ENCODE results near the gene DNAH1. TPM values are rescaled to one million over a fixed set of nuclear protein-coding genes. Genes with fewer than 3 reads are reported as not detected.

The DNAH1 gene
- total RNA-seq, 1 donor from 2014 or later: 0.80 TPM

GRCh38 chr3:52317208-52318000 lies 1.3 kb downstream of the DNAH1 start:
- H3K9me3 Mint-ChIP-seq: no peaks in the 10 kb centered on the region
- Histone ChIP-seq H3K27me3 (peaks cover 22% of the 10 kb centered on the region), H4K20me1 (ENCODE audit: low read depth) (no peaks in the 10 kb centered on the region), H3K9ac (no peak overlapping the region), H3K27ac (no peak overlapping the region), H2AFZ (replicated peaks) (peak overlapping the region; percentile 59), H3K4me2 (peak overlapping the region; percentile 84), H3K4me3 (peak overlapping the region; percentile 45), H3K4me1 (peaks cover 27% of the 10 kb centered on the region), H3K9me3 (ENCODE audit: low read depth) (no peaks in the 10 kb centered on the region), H3F3A (ENCODE audit: low read depth) (peaks cover 32% of the 10 kb centered on the region), H3K36me3 (no peaks in the 10 kb centered on the region), H3K79me2 (ENCODE audit: low read depth) (no peaks in the 10 kb centered on the region)
- H3K27me3 Mint-ChIP-seq (ENCODE audit: insufficient read depth, low read depth): peaks cover 23% of the 10 kb centered on the region
- H3K4me1 Mint-ChIP-seq: peaks cover 71% of the 10 kb centered on the region
- H3K27ac Mint-ChIP-seq: no peak overlapping the region
- no peaks in the 10 kb centered on the region for H3K36me3 Mint-ChIP-seq
- TF ChIP-seq EZH2phosphoT487 (IDR thresholded peaks at IDR 0.05) (no peak), EZH2 (IDR thresholded peaks at IDR 0.05) (no peak)
- TF ChIP-seq, protein P1, sequence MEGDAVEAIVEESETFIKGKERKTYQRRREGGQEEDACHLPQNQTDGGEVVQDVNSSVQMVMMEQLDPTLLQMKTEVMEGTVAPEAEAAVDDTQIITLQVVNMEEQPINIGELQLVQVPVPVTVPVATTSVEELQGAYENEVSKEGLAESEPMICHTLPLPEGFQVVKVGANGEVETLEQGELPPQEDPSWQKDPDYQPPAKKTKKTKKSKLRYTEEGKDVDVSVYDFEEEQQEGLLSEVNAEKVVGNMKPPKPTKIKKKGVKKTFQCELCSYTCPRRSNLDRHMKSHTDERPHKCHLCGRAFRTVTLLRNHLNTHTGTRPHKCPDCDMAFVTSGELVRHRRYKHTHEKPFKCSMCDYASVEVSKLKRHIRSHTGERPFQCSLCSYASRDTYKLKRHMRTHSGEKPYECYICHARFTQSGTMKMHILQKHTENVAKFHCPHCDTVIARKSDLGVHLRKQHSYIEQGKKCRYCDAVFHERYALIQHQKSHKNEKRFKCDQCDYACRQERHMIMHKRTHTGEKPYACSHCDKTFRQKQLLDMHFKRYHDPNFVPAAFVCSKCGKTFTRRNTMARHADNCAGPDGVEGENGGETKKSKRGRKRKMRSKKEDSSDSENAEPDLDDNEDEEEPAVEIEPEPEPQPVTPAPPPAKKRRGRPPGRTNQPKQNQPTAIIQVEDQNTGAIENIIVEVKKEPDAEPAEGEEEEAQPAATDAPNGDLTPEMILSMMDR (IDR thresholded peaks at IDR 0.05): no peak
- DNase-seq (ENCODE audit: low spot score): peak; percentile 93
- H3K4me3 Mint-ChIP-seq: peak overlapping the region; percentile 75

- H3K4me3 Mint-ChIP-seq: peak overlapping the region; percentile 19
- Histone ChIP-seq H3F3A (ENCODE audit: low read depth) (peaks cover 27% of the 10 kb centered on the region), H3K4me2 (peak overlapping the region; percentile 84), H3K27me3 (peaks cover 22% of the 10 kb centered on the region), H3K27ac (no peak overlapping the region), H3K4me1 (peaks cover 22% of the 10 kb centered on the region), H4K20me1 (ENCODE audit: low read depth) (no peaks in the 10 kb centered on the region), H3K9ac (no peak overlapping the region), H2AFZ (replicated peaks) (no peak overlapping the region), H3K9me3 (ENCODE audit: low read depth) (no peaks in the 10 kb centered on the region), H3K79me2 (ENCODE audit: low read depth) (no peaks in the 10 kb centered on the region), H3K4me3 (peak overlapping the region; percentile 45), H3K36me3 (no peaks in the 10 kb centered on the region)
- peaks cover 23% of the 10 kb centered on the region for H3K27me3 Mint-ChIP-seq (ENCODE audit: insufficient read depth, low read depth)
- H3K9me3 Mint-ChIP-seq: no peaks in the 10 kb centered on the region
- no peaks in the 10 kb centered on the region for H3K36me3 Mint-ChIP-seq
- no peak overlapping the region for H3K27ac Mint-ChIP-seq
- peaks cover 64% of the 10 kb centered on the region for H3K4me1 Mint-ChIP-seq
- TF ChIP-seq, protein P1 (IDR thresholded peaks at IDR 0.05): no peak
- TF ChIP-seq EZH2phosphoT487 (IDR thresholded peaks at IDR 0.05): no peak
- TF ChIP-seq EZH2 (IDR thresholded peaks at IDR 0.05): no peak
- no peak for DNase-seq (ENCODE audit: low spot score)
Measured at GRCh38 chr3:52318186-52318816, 2.2 kb downstream of the DNAH1 start.

DNA sequence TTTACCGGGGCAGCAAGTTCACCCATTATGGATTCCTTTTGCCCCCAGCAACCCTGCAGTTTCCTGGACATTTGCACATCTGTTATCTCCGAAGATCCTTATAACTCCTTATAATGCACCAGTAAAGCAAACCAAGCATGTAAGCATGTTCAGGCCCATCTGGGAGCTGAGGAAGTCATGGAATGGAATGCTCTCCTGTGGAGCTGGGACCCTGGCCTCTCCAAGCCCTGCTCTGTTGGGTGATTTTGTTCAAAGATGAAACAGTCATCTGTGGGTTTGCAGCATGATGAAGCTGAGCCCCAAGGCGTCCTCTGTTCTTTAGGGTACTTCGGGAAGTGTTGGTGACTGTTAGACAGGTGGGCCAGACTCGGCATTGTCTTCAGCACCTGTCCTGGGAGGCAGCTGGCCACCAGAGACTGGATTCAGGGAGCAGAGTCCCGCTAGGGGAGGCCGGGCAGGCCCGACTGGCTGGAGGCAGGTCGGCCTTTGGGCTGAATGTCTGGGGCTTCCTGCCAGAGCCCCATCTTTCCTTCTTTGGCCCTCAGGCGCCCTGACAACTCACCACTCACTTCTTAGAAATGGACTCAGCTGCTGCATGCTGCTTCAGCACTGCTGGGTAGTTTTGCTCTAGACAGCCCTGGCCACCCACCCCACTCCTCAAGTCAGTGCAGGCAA lies 3.9 kb downstream of the DNAH1 start:
- Histone ChIP-seq H3K36me3 (no peaks in the 10 kb centered on the region), H3K9me3 (ENCODE audit: low read depth) (no peaks in the 10 kb centered on the region), H3K27ac (no peak overlapping the region), H3K4me3 (no peak overlapping the region), H3K4me2 (peak overlapping the region; percentile 9), H3K9ac (no peak overlapping the region), H2AFZ (replicated peaks) (peak overlapping the region; percentile 31), H3K4me1 (peaks cover 12% of the 10 kb centered on the region), H3K27me3 (peaks cover 22% of the 10 kb centered on the region), H4K20me1 (ENCODE audit: low read depth) (no peaks in the 10 kb centered on the region), H3K79me2 (ENCODE audit: low read depth) (no peaks in the 10 kb centered on the region), H3F3A (ENCODE audit: low read depth) (peaks cover 20% of the 10 kb centered on the region)
- no peak overlapping the region for H3K4me3 Mint-ChIP-seq
- H3K9me3 Mint-ChIP-seq: no peaks in the 10 kb centered on the region
- peak overlapping the region; percentile 34 for H3K27ac Mint-ChIP-seq
- H3K36me3 Mint-ChIP-seq: no peaks in the 10 kb centered on the region
- H3K27me3 Mint-ChIP-seq (ENCODE audit: insufficient read depth, low read depth): peaks cover 21% of the 10 kb centered on the region
- no peak for DNase-seq (ENCODE audit: low spot score)
- H3K4me1 Mint-ChIP-seq: peaks cover 47% of the 10 kb centered on the region
- TF ChIP-seq EZH2phosphoT487 (IDR thresholded peaks at IDR 0.05): no peak
- TF ChIP-seq, protein P1 (IDR thresholded peaks at IDR 0.05): no peak
- no peak for TF ChIP-seq EZH2 (IDR thresholded peaks at IDR 0.05)

Data from neural progenitor cell (in vitro differentiated cells).